HG03432 (cell line): Measurements from ENCODE around the gene GPR141.

Experiments used
- ATAC-seq: cut with Tn5 transposase; IDR thresholded peaks from one replicate; pipeline ENCODE4 v1.9.1; 2021; ENCODE audit warnings: mild to moderate bottlenecking, moderate library complexity; ENCODE audit not compliant: unreplicated experiment

The GPR141 gene

DNA sequence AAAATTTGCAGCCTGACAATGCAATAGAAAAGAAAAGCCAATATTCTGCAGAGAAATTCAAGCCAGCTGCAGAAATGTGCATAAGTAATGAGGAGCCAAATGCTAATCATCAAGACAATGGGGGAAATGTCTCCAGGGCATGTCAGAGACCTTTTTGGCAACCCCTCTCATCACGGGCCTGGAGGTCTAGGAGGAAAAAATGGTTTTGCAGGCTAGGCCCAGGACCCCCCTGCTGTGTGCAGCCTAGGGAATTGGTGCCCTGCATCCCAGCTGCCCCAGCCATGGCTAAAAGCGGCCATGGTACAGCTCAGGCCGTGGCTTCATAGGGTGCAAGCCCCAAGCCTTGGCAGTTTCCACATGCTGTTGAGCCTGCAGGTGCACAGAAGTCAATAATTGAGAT is 92.4 kb downstream of the GPR141 start:
- no peak for ATAC-seq

DNA sequence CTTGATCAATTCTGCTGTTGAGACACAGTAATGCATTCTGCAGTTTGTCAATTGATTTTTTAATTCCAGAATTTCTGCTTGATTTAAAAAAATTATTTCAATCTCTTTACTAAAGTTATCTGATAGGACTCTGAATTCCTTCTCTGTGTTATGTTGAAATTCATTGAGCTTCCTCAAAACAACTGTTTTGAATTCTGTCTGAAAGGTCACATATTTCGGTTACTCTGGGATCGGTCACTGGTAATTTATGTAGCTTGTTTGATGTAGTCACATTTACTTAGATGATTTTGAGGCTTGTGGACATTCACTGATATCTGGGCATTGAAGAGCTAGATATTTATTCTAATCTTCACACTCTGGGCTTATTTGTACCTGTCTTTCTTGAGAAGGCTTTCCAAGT is 97.6 kb downstream of the GPR141 start:
- ATAC-seq, result no peak

DNA sequence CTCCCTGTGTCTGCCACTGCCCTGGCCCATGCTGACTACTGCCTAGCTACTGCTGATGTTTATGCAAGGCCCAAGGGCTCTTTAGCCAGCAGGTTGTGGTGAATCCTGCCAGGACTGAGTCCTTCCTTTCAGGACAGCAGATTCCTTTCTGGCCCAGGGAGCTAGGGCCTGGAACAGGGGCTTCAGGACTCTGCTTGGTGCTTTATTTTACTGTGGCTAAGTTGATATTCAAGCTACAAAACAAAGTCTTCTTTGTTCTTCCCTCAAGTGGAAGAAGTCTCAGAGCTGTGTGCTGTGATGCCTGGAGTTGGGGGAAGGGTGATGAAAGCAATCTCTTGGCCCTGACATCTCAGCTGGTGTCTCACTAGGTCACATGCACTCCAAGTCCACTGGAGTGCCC is 98.6 kb downstream of the GPR141 start:
- ATAC-seq, result no peak

DNA sequence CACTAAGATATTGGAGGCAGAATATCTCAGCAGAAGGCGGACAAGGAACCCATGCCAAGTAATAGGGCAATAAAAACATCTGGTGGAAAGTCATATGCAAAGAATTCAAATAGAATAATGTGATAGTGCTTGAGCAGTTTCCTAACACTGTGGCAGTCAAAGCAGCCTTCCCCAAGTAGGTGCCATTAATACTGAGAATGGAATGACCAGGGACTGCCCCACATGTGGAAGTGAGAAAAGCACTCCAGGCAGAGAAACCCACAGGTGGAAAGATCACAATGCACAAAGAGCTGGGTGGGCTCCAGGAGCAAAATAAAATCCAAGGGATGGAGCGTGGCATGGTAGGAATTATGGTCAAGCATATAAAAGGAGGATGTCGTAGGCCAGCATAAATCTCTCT is 100.4 kb downstream of the GPR141 start:
- no peak for ATAC-seq

DNA sequence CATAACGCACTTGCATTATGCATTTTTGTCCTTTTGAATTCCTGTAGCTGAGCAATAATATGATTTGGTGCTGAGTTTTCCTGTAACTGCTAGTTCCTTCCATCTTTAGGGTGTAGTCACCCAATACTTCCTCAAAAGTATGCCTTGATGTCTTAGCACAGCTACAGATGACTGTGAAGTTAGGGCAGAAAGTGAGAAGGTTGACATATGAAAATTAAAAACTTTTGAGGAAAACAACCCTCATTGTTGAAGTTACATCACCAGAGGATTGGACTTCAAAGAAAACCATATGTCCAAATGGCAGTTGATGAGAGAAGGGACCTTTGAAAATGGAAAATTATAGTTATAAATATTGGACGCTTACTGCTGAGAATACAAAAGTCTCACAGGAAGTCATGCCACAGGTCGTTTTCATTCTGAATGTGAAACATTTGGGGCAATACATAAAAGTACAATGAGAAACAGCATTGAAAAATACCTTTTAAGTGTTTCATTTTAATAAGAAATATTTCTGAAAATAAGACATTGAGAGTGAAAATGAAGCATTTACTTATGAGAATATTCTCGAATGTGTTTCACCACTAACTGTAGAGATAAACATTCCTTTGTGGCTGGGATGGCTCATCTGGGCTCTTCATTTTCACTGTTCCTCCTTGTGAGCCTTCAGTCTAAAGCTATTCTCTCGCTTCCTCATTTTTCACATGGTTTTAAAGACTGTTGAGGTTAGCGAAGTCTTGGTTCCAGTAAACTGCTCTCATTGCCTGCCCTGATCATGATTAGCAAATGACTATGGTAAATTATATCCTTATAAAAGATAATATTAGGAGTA is 103.4 kb downstream of the GPR141 start:
- ATAC-seq, result peak; percentile 90
